Measurements from ENCODE around the gene MAZ. TPM values are rescaled to one million over a fixed set of nuclear protein-coding genes. Genes with fewer than 3 reads are reported as not detected.
"Not testable (repeated sequence)": the region's sequence is repeated elsewhere in the genome, so short reads cannot be mapped to it uniquely, and the experiment has no call there.

The MAZ gene
- total and polyA plus RNA-seq, 2 of the 8 experiments (the other 6 are each of a cell fraction or from before 2014, with no cell fraction given): 219 to 380 TPM

GRCh38 chr16:29787155-29787554, 19.2 kb upstream of the MAZ start:
- FAIRE-seq; H2BK12ac ChIP-seq (ENCODE audit: low read depth, low read length); H3K14ac ChIP-seq (ENCODE audit: insufficient read length); H3K27me3 ChIP-seq (replicated peaks in 1 of 4; ENCODE audit: control insufficient read depth in 3 of 4, extremely low read depth in 1 of 4, insufficient read depth in 3 of 4, low read length in 3 of 4); H3K18ac ChIP-seq (ENCODE audit: extremely low read depth, low read length); H3K23ac ChIP-seq (ENCODE audit: insufficient read length); H3K4me2 ChIP-seq (ENCODE audit: insufficient read depth in 1 of 2, low read depth in 2 of 2, low read length in 2 of 2); H4K5ac ChIP-seq (ENCODE audit: insufficient read length, low read depth, low read length); H3K9ac ChIP-seq (replicated peaks in 1 of 4; ENCODE audit: extremely low read depth in 1 of 4, low read depth in 3 of 4, low read length in 3 of 4); H3K36me3 ChIP-seq (ENCODE audit: control insufficient read depth in 2 of 4, insufficient read depth in 4 of 4, low read length in 3 of 4); H4K8ac ChIP-seq (ENCODE audit: extremely low read depth, insufficient read depth, low read length); H4K91ac ChIP-seq (replicated peaks; ENCODE audit: insufficient read length, low read length); H4K20me1 ChIP-seq (replicated peaks in 1 of 2; ENCODE audit: control insufficient read depth in 1 of 2, insufficient read depth in 2 of 2, low read length in 2 of 2); H3K4ac ChIP-seq (replicated peaks; ENCODE audit: insufficient read length, low read depth, low read length); H2BK5ac ChIP-seq (ENCODE audit: low read depth, low read length); H2BK20ac ChIP-seq (ENCODE audit: low read length); DNase-seq (ENCODE audit: low read depth in 1 of 2, low spot score in 2 of 2); H3K4me3 ChIP-seq (ENCODE audit: extremely low read depth in 1 of 4, insufficient read depth in 2 of 4, low read depth in 3 of 4, low read length in 4 of 4); H3K27ac ChIP-seq (ENCODE audit: low read depth, low read length); H2AFZ ChIP-seq (ENCODE audit: low read length); H3K56ac ChIP-seq (replicated peaks; ENCODE audit: insufficient read length, low read depth, low read length); H3K79me1 ChIP-seq (ENCODE audit: low read depth, low read length); H2AK5ac ChIP-seq (ENCODE audit: low read depth, low read length); H2BK120ac ChIP-seq (replicated peaks; ENCODE audit: low read depth, low read length); H3K9me3 ChIP-seq (ENCODE audit: insufficient read depth in 2 of 2, low read depth in 1 of 2, low read length in 1 of 2); H2BK15ac ChIP-seq (ENCODE audit: low read length): not testable (repeated sequence)
- H3K4me1 ChIP-seq (replicated peaks in 1 of 4; ENCODE audit: control insufficient read depth in 3 of 4, insufficient read depth in 4 of 4, low read length in 3 of 4): peaks cover 0 to 16% (median 5%) of the 10 kb centered on the region in 4 experiments; a peak in 6 of 7 replicates
- 90% methylated on average over 4 of the region's 4 CpGs; no CpG with 5 or more reads in 1 of the 2 experiments for WGBS, 2 experiments (ENCODE audit: extremely low coverage in 1 of 2, insufficient coverage in 1 of 2, insufficient read length in 1 of 2, insufficient replicate concordance in 2 of 2, low coverage in 1 of 2, low lambda C conversion rate in 2 of 2, missing lambda C conversion rate in 1 of 2)
- peaks cover 14 to 16% of the 10 kb centered on the region in 2 experiments for H3K79me2 ChIP-seq (ENCODE audit: control insufficient read depth in 1 of 2, insufficient read depth in 2 of 2, low read length in 2 of 2)
- H3K23me2 ChIP-seq (ENCODE audit: low read depth, low read length): peaks cover 17% of the 10 kb centered on the region
- CTCF ChIA-PET (ENCODE audit: partially characterized antibody): interaction anchor here (0.6 to 3.6 kb wide), 7 partner anchors 16 to 136 kb away, joined by 3 to 22 read pairs (median 4); no protein-coding TSS in a partner anchor
- POLR2A ChIA-PET (ENCODE audit: partially characterized antibody): interaction anchor here (0.6 to 2.8 kb wide), 5 partner anchors 17 to 70 kb away, joined by 3 to 10 read pairs (median 5); partner anchors contain the start of genes MAZ and MVP

Data from H1 (cell line).